WTC11 (cell line): ENCODE measurements around the gene ZNF438.

Source experiments
- ESRRA ChIP-seq: sonication (generic); formaldehyde crosslinking; IDR thresholded peaks from 2 replicates; pipeline ENCODE4 v1.8.1; 2022; ENCODE audit warnings: mild to moderate bottlenecking, missing genetic modification reagents, borderline replicate concordance
- NR2C2 ChIP-seq: sonication (generic); formaldehyde crosslinking; IDR thresholded peaks from 2 replicates; pipeline ENCODE4 v1.8.0; 2022; ENCODE audit warnings: mild to moderate bottlenecking, missing genetic modification reagents
- PRDM15 ChIP-seq: sonication (generic); formaldehyde crosslinking; IDR thresholded peaks from 2 replicates; pipeline ENCODE4 v1.8.0; 2022; ENCODE audit warnings: missing genetic modification reagents
- ZNF138 ChIP-seq: sonication (generic); formaldehyde crosslinking; conservative IDR thresholded peaks from 2 replicates; pipeline ENCODE4 v1.8.1; 2022; ENCODE audit warnings: mild to moderate bottlenecking, moderate library complexity, missing genetic modification reagents
- ZNF317 ChIP-seq: sonication (generic); formaldehyde crosslinking; IDR thresholded peaks from 2 replicates; pipeline ENCODE4 v1.8.1; 2023; ENCODE audit warnings: low read depth, mild to moderate bottlenecking, moderate library complexity, missing genetic modification reagents, borderline replicate concordance
- ZNF512 ChIP-seq: sonication (generic); formaldehyde crosslinking; IDR thresholded peaks from 2 replicates; pipeline ENCODE4 v1.8.1; 2022; ENCODE audit warnings: missing genetic modification reagents, borderline replicate concordance
- TF ChIP-seq, protein P1 (sequence below): sonication (generic); formaldehyde crosslinking; IDR thresholded peaks from 2 replicates; pipeline ENCODE4 v1.8.1; 2023; ENCODE audit warnings: mild to moderate bottlenecking, missing genetic modification reagents, moderate library complexity
- TF ChIP-seq, protein P2 (sequence below): sonication (generic); formaldehyde crosslinking; IDR thresholded peaks from 2 replicates; pipeline ENCODE4 v1.8.0; 2022; ENCODE audit warnings: mild to moderate bottlenecking, missing genetic modification reagents

DNA sequence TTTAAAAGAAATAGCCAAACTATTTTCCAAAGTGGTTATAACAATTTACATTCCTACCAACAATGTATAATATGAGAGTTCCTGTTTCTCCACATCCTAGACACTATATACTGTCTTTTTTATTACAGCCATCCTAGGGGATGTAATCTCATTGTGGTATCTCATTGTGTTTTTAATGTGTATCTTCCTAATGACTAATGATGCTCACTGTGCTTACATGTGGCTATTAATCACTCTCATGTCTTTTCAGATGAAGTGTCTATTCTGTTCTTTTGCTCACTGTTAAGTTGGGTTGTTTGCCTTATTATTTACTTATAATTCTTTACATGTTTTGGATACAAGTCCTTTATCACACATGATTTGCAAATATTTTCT is 71.8 kb downstream of the ZNF438 start:
- no peak for TF ChIP-seq ZNF317 (CRISPR knock-in tag)
- no peak for TF ChIP-seq ESRRA (CRISPR knock-in tag)
- TF ChIP-seq, protein P1, sequence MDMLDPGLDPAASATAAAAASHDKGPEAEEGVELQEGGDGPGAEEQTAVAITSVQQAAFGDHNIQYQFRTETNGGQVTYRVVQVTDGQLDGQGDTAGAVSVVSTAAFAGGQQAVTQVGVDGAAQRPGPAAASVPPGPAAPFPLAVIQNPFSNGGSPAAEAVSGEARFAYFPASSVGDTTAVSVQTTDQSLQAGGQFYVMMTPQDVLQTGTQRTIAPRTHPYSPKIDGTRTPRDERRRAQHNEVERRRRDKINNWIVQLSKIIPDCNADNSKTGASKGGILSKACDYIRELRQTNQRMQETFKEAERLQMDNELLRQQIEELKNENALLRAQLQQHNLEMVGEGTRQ (CRISPR knock-in tag), result no peak
- no peak for TF ChIP-seq ZNF138 (CRISPR knock-in tag)
- TF ChIP-seq, protein P2, sequence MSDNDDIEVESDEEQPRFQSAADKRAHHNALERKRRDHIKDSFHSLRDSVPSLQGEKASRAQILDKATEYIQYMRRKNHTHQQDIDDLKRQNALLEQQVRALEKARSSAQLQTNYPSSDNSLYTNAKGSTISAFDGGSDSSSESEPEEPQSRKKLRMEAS (CRISPR knock-in tag), result no peak
- no peak for TF ChIP-seq PRDM15 (CRISPR knock-in tag)
- TF ChIP-seq ZNF512 (CRISPR knock-in tag), result no peak
- TF ChIP-seq NR2C2 (CRISPR knock-in tag), result no peak
